Measurements from ENCODE around the gene ITPA. TPM values are rescaled to one million over a fixed set of nuclear protein-coding genes. Genes with fewer than 3 reads are reported as not detected.

The ITPA gene
- total RNA-seq, 4 donors from 2014 or later, result 21.8 to 51.8 (median 38.8) TPM

DNA sequence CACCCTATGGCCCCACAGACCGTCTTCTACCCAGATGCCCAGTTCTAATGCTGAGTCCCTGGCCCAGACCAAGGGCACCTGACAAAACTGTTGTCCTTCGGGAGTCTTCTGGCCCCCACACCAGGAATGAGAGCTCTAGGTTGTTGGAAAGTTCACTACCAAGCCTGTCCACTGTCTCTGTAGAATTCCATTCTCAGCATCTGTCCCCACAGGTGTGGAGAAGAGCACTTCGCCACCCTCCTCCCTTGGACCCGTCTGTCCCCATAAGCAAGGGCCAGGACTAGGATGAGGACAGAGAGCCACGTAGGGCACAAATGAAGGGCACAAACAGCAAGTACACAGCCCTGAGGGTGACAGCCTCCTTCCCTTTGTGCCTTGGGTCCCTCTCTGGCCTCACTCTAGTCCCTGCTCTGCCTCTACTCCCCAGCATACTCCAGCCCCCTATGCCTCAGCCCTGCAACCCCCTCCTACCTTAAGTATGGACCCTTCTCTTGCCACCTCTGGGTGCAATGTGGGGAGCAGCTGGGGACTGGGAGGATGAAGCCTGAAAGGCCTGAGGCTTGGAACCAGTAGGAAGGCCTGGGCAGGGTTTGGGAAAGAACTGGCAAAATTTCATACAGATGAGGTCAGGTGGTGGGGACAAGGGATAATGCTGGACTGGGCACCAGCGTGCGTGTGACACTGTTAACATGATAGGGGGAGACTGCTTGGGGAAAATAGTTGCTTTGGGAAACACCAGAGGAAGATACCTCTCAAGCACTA, 40.3 kb upstream of the ITPA start:
- TF ChIP-seq, protein P1, sequence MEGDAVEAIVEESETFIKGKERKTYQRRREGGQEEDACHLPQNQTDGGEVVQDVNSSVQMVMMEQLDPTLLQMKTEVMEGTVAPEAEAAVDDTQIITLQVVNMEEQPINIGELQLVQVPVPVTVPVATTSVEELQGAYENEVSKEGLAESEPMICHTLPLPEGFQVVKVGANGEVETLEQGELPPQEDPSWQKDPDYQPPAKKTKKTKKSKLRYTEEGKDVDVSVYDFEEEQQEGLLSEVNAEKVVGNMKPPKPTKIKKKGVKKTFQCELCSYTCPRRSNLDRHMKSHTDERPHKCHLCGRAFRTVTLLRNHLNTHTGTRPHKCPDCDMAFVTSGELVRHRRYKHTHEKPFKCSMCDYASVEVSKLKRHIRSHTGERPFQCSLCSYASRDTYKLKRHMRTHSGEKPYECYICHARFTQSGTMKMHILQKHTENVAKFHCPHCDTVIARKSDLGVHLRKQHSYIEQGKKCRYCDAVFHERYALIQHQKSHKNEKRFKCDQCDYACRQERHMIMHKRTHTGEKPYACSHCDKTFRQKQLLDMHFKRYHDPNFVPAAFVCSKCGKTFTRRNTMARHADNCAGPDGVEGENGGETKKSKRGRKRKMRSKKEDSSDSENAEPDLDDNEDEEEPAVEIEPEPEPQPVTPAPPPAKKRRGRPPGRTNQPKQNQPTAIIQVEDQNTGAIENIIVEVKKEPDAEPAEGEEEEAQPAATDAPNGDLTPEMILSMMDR (IDR thresholded peaks at IDR 0.05; ENCODE audit: low read depth), result no peak

DNA sequence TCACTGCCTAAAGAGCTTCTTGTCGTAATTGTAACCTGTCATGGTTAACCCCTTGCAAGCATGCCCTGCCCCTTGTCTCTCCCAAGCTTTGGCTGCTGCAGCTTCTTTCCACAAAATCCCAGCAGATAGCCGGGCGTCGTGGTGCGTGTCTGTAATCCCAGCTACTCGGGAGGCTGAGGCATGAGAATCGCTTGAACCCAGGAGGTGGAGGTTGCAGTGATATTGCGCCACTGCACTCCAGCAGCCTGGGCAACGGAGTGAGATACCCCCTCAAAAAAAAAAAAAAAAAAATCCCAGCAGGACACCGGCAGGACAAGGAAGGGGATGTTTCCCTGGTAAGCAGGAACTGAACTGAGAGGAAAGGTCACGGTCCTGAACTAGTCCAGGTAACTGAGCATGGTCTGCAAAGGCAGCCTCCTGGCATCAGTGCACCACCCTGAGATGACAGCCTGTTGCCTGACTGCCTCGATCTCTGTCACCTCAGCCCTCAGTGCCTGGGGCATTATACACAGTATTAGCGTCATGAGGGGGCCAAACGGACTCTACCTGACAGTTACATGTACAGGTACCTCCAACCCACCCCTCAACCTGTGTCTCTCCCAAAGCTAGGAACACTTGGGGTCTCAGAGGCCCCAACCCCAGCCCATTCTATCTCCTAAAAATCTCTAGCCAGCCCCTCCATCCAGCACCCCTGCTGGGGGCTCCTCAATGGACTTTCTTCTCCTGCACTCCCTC, 37.7 kb upstream of the ITPA start:
- TF ChIP-seq, protein P1 (IDR thresholded peaks at IDR 0.05; ENCODE audit: low read depth), result no peak

DNA sequence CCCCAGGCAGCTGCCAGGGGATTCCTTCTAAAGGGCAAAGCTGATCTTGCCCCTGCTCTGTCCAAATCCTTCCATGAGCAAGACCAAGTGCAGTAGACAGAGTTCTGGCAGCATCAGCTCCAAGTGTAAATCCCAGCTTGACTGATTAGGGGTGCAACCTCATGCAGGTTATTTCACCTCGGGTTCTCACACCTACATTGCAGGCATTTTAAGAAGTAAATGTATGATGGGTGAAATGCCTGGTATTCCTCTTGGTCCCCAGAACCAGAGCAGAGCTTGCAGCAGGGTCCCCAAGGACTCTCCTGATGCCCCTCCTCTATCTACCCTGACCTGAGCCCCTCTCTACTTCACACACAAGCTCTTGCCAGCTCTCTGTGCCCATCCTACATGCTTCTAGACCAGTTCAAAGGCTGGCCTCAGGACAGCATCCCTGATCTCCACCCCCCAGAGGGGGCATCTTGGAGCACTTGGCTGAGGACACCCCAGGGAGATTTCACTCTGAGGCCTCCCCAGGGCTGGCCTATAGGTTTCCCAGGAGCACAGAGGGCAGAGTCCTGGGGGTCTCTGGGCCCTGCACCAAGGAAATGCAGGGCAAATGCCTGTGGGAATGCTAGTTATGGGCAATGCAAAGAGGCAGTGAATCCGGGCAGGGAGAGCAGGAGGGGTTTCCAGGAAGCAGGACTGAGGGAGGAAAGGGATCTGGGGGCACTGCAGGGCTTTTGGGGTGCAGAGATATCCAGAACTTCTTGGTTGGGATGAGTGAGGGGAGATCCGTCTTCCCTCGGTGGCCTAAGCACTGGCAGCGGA, 37.0 kb upstream of the ITPA start:
- TF ChIP-seq, protein P1 (IDR thresholded peaks at IDR 0.05; ENCODE audit: low read depth), result no peak

DNA sequence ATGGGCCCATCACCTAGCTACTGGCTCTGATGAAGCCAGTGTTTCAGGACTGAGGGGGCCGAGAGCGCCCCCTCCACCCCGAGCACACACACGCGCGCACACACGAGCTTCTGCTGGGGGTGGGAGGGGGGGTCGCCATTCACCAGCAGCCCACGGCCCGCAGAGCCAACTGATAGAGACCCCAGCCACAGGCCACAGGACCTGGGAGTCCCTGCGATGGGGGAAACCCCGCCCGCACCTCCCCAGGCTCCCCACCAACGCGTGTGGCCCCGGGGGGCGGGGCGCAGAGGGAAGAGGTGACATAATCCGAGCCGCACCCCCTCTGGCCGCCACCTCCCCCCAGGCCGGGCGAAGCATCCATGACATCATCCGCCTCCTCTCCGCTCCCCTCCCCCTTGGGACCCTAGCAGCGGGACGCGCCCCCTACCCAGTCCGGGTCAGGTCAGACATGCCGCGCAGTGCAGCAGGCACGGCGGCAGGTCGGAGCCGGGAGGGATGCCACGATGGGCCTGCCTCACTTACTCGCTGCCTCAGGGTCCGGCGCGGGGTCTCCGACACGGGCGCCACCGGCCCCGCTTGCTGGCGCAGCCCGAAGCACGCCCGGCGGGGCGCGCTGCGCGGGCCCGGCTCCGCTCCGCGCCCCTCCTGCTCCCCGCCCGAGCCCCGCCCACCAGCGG, 36.2 kb upstream of the ITPA start, which contains the start of gene LZTS3:
LZTS3 (minus strand) TSS at position 617 of the 677 bp plus-strand sequence. CDS start 6,386 bp downstream, outside the sequence.
- TF ChIP-seq, protein P1 (IDR thresholded peaks at IDR 0.05; ENCODE audit: low read depth), result no peak

DNA sequence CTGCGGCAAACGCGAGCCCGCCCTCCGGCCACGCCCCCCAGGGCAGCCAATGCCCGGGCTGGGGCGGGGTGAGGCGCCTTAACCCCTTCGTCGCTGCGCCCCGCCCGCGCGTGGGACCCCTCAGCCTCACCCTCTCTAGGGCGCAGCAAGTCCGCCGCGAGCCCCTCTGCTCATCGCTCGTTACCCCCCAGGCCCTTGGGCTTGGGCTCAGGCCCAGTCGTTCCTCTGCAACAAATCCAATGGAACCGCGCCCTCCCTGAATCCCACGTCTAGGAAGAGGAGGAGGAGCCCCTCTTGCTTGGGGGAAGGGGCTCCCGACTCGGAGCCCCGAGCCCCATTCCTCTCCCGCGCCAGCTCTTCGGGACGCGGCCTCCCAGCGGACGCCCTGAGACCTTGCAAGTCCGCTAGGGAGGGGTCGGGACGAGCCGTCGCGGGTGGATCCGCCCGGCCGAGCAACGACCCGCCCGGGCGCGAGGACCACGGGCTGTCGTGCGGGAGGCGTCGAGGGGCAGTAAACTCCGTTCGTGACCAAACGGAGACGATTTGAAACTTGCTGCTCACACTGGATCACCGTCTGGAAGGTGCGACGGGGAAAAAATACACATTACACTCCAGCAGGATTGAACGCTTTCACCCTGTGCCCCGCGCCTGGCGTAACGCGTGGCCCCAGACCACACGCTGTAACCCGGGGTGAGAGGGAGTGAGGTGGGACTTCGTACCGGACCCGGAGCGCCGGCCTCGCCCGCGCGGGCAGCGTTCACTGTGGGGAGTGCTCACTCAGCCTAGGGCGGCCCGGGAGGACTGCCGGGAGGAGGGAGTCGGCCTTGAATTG, 35.5 kb upstream of the ITPA start:
- TF ChIP-seq, protein P1 (IDR thresholded peaks at IDR 0.05; ENCODE audit: low read depth), result no peak

DNA sequence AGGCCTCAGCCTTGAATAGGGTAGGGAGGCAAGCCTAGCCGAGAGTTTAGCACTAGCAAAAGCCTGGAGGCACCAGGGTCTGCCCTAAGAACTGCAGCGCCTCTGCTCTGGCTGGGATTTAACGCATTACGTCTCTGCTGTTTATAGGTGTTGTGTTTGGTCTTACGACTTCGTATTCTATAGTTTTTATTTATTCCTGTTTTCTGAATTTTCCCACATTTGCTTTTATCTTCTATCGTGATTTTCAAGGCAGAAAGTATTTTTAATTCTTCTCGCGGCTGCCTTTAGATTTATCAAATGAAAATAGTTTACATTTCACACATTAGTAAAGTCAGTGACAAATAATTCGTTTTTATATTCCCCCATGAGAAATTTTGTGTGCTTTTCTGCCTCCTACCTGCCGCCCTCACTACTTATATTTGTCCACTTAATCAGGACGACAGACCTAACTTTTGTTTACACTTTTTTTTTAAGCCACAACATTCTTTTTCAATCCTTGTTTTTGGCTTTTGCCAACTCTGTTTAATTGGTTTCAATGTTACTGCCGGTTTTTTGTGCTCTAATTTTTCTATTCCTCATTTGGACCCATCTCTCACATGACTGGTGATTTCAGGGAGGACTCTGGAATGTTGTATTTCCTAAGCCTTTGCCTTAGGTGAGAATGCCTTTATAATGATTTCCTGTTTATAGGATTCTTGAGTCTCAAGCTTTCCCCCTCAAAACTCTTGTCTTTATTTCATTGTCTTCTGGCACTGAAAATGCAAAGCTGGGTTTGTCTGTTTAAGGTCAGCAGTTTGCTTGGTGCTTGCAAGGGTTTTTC, 34.6 kb upstream of the ITPA start:
- TF ChIP-seq, protein P1 (IDR thresholded peaks at IDR 0.05; ENCODE audit: low read depth), result no peak

Measured in subcutaneous adipose tissue (tissue), 4 donors.